GM23338 (cell line): Measurements from ENCODE around the gene PPP1R10. TPM values are rescaled to one million over a fixed set of nuclear protein-coding genes. Genes with fewer than 3 reads are reported as not detected.

Source experiments
- ATAC-seq: fragments of 200-7000 bp; cut with Tn5 transposase; 3 replicates; pipeline ENCODE4 v1.9.1; 2020
- DNase-seq: peaks from one replicate; pipeline ENCODE4 v3.0.0-alpha.2; 2015; ENCODE audit warnings: low spot score
- H2AFZ ChIP-seq: fragments of 200-600 bp; sonication (generic); 2 replicates; pipeline ENCODE4 v1.8.0; 2016; ENCODE audit warnings: antibody characterized with exemption, mild to moderate bottlenecking, moderate library complexity
- H3F3A ChIP-seq: fragments of 200-600 bp; sonication (generic); replicated peaks from 2 replicates; pipeline ENCODE4 v1.8.0; 2017; ENCODE audit warnings: antibody characterized with exemption, mixed run types, low read depth
- H3K27ac ChIP-seq: fragments of 200-600 bp; sonication (generic); 2 replicates; pipeline ENCODE4 v1.6.1; 2016; ENCODE audit warnings: low read depth
- H3K27me3 ChIP-seq: fragments of 200-600 bp; sonication (generic); 2 replicates; pipeline ENCODE4 v1.8.0; 2016; ENCODE audit warnings: mild to moderate bottlenecking, mixed run types, moderate library complexity; ENCODE audit not compliant: insufficient read depth
- H3K36me3 ChIP-seq: fragments of 200-600 bp; sonication (generic); 2 replicates; pipeline ENCODE4 v1.8.0; 2016; ENCODE audit warnings: mild to moderate bottlenecking; ENCODE audit not compliant: insufficient read depth
- H3K4me1 ChIP-seq: fragments of 200-600 bp; sonication (generic); 2 replicates; pipeline ENCODE4 v1.8.0; 2016; ENCODE audit warnings: mild to moderate bottlenecking, moderate library complexity; ENCODE audit not compliant: insufficient read depth
- H3K4me2 ChIP-seq: fragments of 200-600 bp; sonication (generic); 2 replicates; pipeline ENCODE4 v1.7.1; 2017; ENCODE audit warnings: mixed run types
- H3K4me3 ChIP-seq: fragments of 200-600 bp; sonication (generic); 2 replicates; pipeline ENCODE4 v1.6.1; 2016; ENCODE audit warnings: mixed run types
- H3K79me2 ChIP-seq: fragments of 200-600 bp; sonication (generic); replicated peaks from 2 replicates; pipeline ENCODE4 v1.8.0; 2017; ENCODE audit warnings: mild to moderate bottlenecking; ENCODE audit not compliant: insufficient read depth
- H3K9me2 ChIP-seq: fragments of 200-600 bp; sonication (generic); 2 replicates; pipeline ENCODE4 v1.8.0; 2017; ENCODE audit not compliant: insufficient read depth
- H4K20me1 ChIP-seq: fragments of 200-600 bp; sonication (generic); replicated peaks from 2 replicates; pipeline ENCODE4 v1.8.0; 2017; ENCODE audit warnings: mild to moderate bottlenecking; ENCODE audit not compliant: insufficient read depth
- H3K27ac Mint-ChIP-seq: 2 replicates; pipeline ENCODE4 v1.8.0; 2020; ENCODE audit warnings: inconsistent platforms, mild to moderate bottlenecking, moderate library complexity, mixed read lengths
- H3K27me3 Mint-ChIP-seq: 3 replicates; pipeline ENCODE4 v1.8.0; 2022; ENCODE audit warnings: low read depth, mild to moderate bottlenecking, moderate library complexity, mixed read lengths, inconsistent platforms; ENCODE audit not compliant: insufficient read depth, poor library complexity
- H3K36me3 Mint-ChIP-seq: 3 replicates; pipeline ENCODE4 v1.8.0; 2021; ENCODE audit warnings: low read depth, mild to moderate bottlenecking, inconsistent platforms, moderate library complexity, mixed read lengths
- H3K4me1 Mint-ChIP-seq: 3 replicates; pipeline ENCODE4 v1.8.0; 2020; ENCODE audit warnings: mild to moderate bottlenecking, inconsistent platforms, mixed read lengths
- H3K4me3 Mint-ChIP-seq: 3 replicates; pipeline ENCODE4 v1.8.0; 2021; ENCODE audit warnings: moderate library complexity, mild to moderate bottlenecking, inconsistent platforms, mixed read lengths
- H3K9me3 Mint-ChIP-seq: 3 replicates; pipeline ENCODE4 v1.8.0; 2020; ENCODE audit warnings: moderate library complexity, mild to moderate bottlenecking, inconsistent platforms, mixed read lengths
- CREB1 ChIP-seq: fragments of 250-450 bp; sonication (Bioruptor Pico); IDR thresholded peaks from 2 replicates; pipeline ENCODE4 v1.5.0; 2020; ENCODE audit warnings: low read depth, mild to moderate bottlenecking, moderate library complexity
- EZH2 ChIP-seq: fragments of 200-600 bp; sonication (generic); IDR thresholded peaks from one replicate; pipeline ENCODE4 v1.8.0; 2017; ENCODE audit warnings: antibody characterized with exemption, mild to moderate bottlenecking, low read depth; ENCODE audit not compliant: unreplicated experiment
- EZH2phosphoT487 ChIP-seq: fragments of 200-600 bp; sonication (generic); IDR thresholded peaks from one replicate; pipeline ENCODE4 v1.8.1; 2018; ENCODE audit warnings: antibody characterized with exemption; ENCODE audit not compliant: unreplicated experiment
- JUNB ChIP-seq: IDR thresholded peaks from one replicate; pipeline ENCODE4 v1.6.1; 2016; ENCODE audit warnings: antibody characterized with exemption; ENCODE audit not compliant: unreplicated experiment
- NANOG ChIP-seq: IDR thresholded peaks from 2 replicates; pipeline ENCODE4 v1.6.1; 2016; ENCODE audit warnings: antibody characterized with exemption, borderline replicate concordance
- POLR2AphosphoS5 ChIP-seq: IDR thresholded peaks from 2 replicates; pipeline ENCODE4 v1.6.1; 2016; ENCODE audit warnings: antibody characterized with exemption, low read depth
- REST ChIP-seq: IDR thresholded peaks from one replicate; pipeline ENCODE4 v1.6.1; 2018; ENCODE audit warnings: antibody characterized with exemption; ENCODE audit not compliant: unreplicated experiment
- STAT1 ChIP-seq: IDR thresholded peaks from one replicate; pipeline ENCODE4 v1.6.1; 2016; ENCODE audit warnings: antibody characterized with exemption; ENCODE audit not compliant: unreplicated experiment
- ZNF331 ChIP-seq: fragments of 250-450 bp; sonication (Bioruptor Pico); IDR thresholded peaks from 2 replicates; pipeline ENCODE4 v1.5.0; 2020; ENCODE audit warnings: low read depth, mild to moderate bottlenecking, moderate library complexity
- polyA plus RNA-seq: library from polyadenylated mRNA; unstranded; fragments of >200 nt; fragmentation: Nextera tagmentation; extraction: Ambion mirVana; gene quantifications from 2 replicates; pipeline ENCODE4 v1.2.1, GENCODE V29; 2016
- total RNA-seq: library from RNA; depleted of rRNA; stranded (reverse); fragments of >200 nt; shearing (Covaris generic); gene quantifications from 2 replicates; pipeline ENCODE4 v1.2.3, GENCODE V29; 2014
- TF ChIP-seq, protein P1 (sequence below), 2 experiments: fragments of 200-600 bp in 1 of 2; sonication (generic) in 1 of 2; conservative IDR thresholded peaks; 2 replicates each; pipeline versions ENCODE4 v1.5.1 to v1.6.1; 2016 to 2017; ENCODE audit warnings: antibody characterized with exemption in 2 of 2, low read depth in 2 of 2, mild to moderate bottlenecking in 2 of 2, moderate library complexity in 1 of 2
- TF ChIP-seq, protein P2 (sequence below): IDR thresholded peaks from 2 replicates; pipeline ENCODE4 v1.6.1; 2016; ENCODE audit warnings: antibody characterized with exemption

Gene PPP1R10
- total and polyA plus RNA-seq, 2 experiments from 2014 or later: 41.3 to 42.9 TPM

DNA sequence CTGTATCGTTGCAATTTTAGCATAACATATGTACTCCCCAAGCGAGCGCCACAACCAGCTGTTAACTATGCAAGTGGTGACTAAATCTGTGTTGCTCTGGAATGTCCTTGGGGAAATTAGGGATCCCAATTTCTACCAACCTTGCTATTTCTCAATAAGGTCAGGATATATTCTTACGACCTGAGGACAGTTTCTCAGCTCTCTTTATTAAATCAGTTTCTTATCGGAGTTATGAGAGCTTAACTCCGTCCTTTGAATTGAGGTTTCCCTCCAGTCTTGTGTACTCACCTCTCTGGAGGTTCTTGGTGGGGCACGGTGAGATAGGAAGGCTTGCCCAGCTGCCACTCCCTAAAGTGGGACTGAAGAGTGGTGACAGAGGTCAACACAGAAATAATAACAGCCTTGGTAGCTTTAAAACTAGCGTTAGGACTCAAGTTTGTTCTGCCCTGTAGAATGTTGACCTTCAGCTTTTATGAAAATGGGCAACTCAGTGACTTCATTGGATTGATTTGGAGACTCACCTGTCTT lies 1.3 kb upstream of the PPP1R10 start:
- H3K4me1 ChIP-seq: peaks cover 17% of the 10 kb centered on the region
- H3K27ac ChIP-seq: peak overlapping the region; percentile 92
- no peaks in the 10 kb centered on the region for H3K9me2 ChIP-seq
- H3K4me3 ChIP-seq: peak overlapping the region; percentile 68
- TF ChIP-seq, protein P1, sequence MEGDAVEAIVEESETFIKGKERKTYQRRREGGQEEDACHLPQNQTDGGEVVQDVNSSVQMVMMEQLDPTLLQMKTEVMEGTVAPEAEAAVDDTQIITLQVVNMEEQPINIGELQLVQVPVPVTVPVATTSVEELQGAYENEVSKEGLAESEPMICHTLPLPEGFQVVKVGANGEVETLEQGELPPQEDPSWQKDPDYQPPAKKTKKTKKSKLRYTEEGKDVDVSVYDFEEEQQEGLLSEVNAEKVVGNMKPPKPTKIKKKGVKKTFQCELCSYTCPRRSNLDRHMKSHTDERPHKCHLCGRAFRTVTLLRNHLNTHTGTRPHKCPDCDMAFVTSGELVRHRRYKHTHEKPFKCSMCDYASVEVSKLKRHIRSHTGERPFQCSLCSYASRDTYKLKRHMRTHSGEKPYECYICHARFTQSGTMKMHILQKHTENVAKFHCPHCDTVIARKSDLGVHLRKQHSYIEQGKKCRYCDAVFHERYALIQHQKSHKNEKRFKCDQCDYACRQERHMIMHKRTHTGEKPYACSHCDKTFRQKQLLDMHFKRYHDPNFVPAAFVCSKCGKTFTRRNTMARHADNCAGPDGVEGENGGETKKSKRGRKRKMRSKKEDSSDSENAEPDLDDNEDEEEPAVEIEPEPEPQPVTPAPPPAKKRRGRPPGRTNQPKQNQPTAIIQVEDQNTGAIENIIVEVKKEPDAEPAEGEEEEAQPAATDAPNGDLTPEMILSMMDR (conservative IDR thresholded peaks at IDR 0.05; ENCODE audit: low read depth in 2 of 2): no peak
- TF ChIP-seq ZNF331 (CRISPR knock-in tag) (no peak), REST (no peak), CREB1 (CRISPR knock-in tag) (no peak), EZH2phosphoT487 (no peak), NANOG (no peak), JUNB (no peak), POLR2AphosphoS5 (no peak), STAT1 (no peak), EZH2 (no peak)
- TF ChIP-seq, protein P2, sequence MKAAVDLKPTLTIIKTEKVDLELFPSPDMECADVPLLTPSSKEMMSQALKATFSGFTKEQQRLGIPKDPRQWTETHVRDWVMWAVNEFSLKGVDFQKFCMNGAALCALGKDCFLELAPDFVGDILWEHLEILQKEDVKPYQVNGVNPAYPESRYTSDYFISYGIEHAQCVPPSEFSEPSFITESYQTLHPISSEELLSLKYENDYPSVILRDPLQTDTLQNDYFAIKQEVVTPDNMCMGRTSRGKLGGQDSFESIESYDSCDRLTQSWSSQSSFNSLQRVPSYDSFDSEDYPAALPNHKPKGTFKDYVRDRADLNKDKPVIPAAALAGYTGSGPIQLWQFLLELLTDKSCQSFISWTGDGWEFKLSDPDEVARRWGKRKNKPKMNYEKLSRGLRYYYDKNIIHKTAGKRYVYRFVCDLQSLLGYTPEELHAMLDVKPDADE: no peak
- no peaks in the 10 kb centered on the region for H3K27me3 ChIP-seq
- H3K4me3 Mint-ChIP-seq: peak overlapping the region; percentile 96
- H2AFZ ChIP-seq: no peak overlapping the region
- ATAC-seq (no peak), DNase-seq (no peak)
- H3K4me2 ChIP-seq: peak overlapping the region; percentile 89
- H4K20me1 ChIP-seq: no peaks in the 10 kb centered on the region; the same call in 1 of the 2 replicates
- peaks cover 71% of the 10 kb centered on the region for H3K36me3 Mint-ChIP-seq
- H3K9me3 Mint-ChIP-seq: peaks cover 18% of the 10 kb centered on the region; the same call in 2 of the 3 replicates
- peaks cover 30% of the 10 kb centered on the region; the same call in 1 of the 2 replicates for H3K36me3 ChIP-seq
- peak overlapping the region; percentile 69 for H3K27ac Mint-ChIP-seq
- peaks cover 34% of the 10 kb centered on the region for H3K27me3 Mint-ChIP-seq
- peaks cover 39% of the 10 kb centered on the region for H3K79me2 ChIP-seq
- H3K4me1 Mint-ChIP-seq: peaks cover 20% of the 10 kb centered on the region
- peaks cover 7% of the 10 kb centered on the region; the same call in 1 of the 2 replicates for H3F3A ChIP-seq
